SW 1271 (cell line): Measurements from ENCODE around the gene GINS3.

Experiments
- DNase-seq, 2 experiments: peaks; one replicate each; lab custom pipeline; 2025; lab: John Stamatoyannopoulos, UW

The GINS3 gene

GRCh38 chr16:58392215-58393137 lies at the start of gene GINS3:
GINS3 (plus strand) TSS chr16:58392471; CDS start chr16:58392602, 131 bp downstream.
- peak; percentile 28 to 80 for DNase-seq

DNA sequence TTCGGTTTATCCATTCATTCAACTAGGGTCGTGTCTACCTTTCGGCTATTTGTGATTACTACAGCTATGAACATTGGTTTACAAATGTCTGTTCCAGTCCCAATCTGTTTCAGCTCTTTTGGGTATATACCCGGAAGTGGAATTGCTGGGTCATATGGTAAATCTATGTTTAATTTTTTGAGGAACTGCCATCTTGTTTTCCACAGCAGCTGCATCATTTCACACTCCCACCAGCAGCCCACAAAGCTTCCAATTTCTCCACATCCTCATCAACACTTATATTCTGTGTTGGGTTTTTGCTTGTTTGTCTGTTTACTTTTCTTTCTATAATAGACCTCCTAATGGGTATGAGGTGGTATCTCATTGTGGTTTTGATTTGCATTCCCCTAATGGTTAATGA lies 48.7 kb upstream of the GINS3 start:
- no peak for DNase-seq

GRCh38 chr16:58345574-58346354 lies 46.5 kb upstream of the GINS3 start:
- no peak for DNase-seq

DNA sequence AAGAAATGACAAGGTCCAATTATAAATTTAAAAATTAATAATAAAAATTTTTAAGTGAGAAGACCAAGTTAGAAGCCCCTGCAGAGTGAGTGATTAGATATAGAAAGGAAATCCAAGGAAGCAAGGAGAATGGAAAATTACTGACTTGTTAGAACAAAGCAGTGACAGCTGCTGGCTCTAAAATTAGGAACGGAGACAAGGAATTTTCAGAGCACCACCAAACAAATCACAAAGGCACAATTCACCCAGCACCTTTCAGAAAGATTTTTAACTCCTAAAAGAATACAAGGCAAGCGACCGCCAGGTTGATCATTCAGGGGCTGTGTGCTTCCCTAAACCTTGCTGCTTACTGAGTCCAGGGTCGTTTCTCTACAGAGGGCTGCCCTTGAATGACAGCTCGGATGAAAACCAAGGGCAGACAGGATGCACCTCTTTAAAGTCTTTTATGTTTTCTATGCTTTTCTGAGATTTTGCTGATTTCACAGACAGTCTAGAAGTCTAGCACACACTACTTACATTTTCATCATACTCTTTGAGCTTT lies 45.4 kb upstream of the GINS3 start:
- no peak for DNase-seq

GRCh38 chr16:58348986-58349385 lies 43.3 kb upstream of the GINS3 start:
- DNase-seq, result no peak

DNA sequence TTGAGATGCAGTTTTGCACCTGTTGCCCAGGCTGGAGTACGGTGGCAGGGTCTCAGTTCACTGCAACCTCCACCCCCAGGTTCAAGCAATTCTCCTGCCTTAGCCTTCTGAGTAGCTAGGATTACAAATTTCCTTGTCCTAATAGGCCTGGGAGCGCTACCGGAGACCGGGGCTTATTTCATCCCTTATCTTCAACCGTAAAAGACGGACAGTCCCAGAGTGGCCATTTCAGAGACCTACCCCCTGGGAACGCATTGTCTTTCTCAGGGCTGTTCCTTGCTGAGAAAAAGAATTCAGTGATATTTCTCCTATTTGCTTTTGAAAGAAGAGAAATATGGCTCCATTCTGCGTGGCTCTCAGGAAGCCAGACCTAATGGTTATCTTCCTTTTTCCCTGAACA lies 39.6 kb upstream of the GINS3 start:
- DNase-seq, result no peak

DNA sequence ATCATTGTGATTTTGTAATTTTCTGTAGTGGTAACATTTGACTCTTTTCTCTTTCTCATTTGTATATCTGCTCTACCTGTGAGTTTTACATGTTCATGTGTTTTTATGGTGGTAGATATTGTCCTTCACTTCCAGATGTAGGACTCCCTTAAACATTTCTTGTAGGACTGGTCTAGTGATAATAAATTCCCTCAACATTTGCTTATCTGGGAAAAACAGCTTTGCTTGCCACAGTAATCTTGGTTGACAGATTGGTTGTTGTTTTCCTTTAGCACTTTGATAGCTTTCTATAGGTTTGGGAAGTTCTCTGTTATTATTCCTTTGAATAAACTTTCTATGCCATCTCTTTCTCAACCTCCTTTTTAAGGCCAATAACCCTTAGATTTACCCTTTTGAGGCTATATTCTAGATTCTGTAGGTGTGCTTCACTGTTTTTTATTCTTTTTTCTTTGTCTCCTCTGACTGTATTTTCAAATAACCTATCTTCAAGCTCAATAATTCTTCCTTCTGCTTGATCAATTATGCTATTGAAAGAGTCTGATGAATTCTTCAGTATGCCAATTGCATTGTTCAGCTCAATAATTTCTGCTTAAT lies 32.1 kb upstream of the GINS3 start:
- DNase-seq, result no peak

DNA sequence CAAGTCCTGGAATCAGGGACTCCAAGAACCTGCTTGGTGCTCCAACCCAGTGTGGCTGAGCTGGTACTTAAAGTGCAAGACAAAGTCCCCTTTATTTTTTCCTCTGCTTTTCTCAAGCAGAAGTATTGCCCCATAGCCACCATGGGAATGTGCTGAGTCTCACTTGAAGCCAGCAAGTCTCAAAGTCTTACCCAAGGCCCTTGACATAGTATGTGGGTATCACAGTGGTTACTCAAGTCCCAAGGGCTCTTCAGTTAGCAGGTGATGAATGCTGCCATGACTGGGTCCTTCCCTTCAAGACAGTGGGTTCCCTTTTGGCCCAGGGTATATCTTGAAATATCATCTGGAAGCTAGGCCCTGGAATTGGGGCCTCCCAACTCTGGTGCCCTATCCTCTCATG lies 30.5 kb upstream of the GINS3 start:
- no peak for DNase-seq

DNA sequence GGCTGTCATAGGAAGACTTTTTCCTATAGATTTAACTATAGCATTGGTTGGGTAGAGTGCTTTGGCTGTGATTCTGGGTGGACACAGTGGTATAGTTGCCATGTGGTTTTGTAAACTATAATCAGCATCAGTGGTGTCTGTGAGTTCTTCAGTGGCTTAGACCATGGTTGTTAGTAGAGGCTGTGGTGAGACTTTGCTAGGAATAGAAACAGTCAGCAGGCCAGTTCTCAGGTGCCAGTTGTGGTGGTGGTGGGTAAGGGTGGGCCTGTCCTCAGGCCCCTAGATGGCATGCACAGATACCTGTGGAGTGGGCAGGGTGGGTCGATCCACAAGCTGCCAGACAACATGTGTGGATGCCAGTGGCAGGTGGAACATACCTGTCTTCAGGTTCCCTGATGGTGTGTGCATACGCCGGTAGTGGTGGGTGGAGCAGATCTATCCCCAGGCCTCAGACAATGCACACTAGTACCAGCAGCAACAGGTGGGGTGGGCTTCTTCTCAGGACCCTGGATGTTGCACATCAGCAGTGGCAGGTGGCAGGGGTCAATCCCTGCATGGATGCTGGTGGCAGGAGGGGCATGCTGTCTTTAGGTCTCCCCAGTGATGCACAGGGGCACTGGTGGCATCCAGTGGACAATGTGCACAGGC lies 28.4 kb upstream of the GINS3 start:
- DNase-seq, result no peak

GRCh38 chr16:58365623-58366022 lies 26.6 kb upstream of the GINS3 start:
- DNase-seq, result no peak

- no peak for DNase-seq
These were observed 25.8 kb upstream of the GINS3 start for GRCh38 chr16:58366247-58367031.

- no peak for DNase-seq
These were observed 25.0 kb upstream of the GINS3 start for GRCh38 chr16:58367252-58367651.

GRCh38 chr16:58371841-58372240 lies 20.4 kb upstream of the GINS3 start:
- DNase-seq, result no peak

DNA sequence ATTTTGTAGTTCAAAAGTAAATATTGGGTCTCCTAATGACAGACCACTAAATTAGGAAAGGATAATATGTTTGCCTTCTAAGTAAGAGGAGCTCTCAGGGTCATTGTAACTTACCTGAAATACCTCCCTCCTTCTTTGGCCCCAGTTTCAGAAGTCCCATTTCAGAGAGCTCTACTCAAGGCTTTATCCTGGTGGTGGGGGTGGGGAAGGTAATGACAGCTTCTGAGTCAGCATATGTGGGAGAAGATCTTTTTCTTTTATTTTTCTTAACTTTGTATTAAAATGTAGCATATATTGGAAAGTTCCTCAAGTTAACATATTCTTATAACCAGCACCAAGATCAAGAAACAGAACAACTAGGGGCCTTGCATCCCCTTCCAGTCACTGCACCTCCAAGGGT lies 16.9 kb upstream of the GINS3 start:
- no peak for DNase-seq

GRCh38 chr16:58377932-58378331 lies 14.3 kb upstream of the GINS3 start:
- no peak for DNase-seq

GRCh38 chr16:58378401-58378800 lies 13.9 kb upstream of the GINS3 start:
- no peak for DNase-seq

DNA sequence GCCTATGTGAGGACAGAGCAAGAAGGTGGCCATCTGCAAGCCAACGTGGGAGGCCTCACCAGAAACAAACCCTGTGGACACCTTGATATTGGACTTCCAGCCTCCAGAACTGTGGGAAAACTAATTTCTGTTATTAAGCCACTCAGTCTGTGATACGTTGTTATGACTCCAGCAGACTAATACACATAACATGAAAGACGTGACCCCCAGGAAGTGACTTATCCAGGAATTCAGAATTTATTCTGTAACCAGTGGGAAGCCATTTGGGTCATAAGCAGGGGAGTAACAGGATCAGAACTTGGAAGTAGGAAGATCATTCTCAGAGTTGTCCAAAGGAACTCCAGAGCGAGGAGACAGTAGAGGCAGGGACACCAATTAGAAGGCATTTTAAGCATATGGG lies 12.5 kb upstream of the GINS3 start:
- no peak for DNase-seq

- no peak for DNase-seq
These were observed 10.6 kb upstream of the GINS3 start for GRCh38 chr16:58381661-58382060.

DNA sequence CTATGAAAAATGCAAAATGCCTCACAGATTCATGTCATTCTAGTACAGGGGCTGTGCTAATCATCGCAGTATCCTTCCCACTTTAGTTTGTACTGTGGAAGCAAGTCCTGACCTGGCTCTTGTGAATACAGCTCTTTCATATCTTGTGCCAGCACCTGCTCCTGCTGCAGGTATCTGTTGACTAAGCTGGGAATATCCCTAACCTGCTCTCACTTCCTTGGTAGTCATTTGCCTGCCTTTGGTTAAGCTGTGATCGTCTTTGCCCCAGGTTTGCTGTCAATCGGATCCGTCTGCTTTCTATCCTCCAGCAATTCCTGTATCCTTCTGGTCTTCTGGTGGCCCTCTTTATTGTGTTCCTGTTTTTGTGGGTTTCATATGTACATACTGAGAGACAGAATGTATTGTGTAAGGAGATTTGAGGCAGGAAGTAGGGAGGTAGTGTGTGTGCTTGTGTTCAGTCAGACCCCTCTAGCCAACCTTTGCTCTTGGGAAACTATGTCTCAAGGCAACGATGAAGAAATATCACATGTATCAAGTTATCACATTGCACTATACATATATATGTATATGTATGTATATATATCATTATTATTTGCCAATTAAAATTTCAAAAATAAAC lies 7.7 kb upstream of the GINS3 start:
- no peak for DNase-seq

DNA sequence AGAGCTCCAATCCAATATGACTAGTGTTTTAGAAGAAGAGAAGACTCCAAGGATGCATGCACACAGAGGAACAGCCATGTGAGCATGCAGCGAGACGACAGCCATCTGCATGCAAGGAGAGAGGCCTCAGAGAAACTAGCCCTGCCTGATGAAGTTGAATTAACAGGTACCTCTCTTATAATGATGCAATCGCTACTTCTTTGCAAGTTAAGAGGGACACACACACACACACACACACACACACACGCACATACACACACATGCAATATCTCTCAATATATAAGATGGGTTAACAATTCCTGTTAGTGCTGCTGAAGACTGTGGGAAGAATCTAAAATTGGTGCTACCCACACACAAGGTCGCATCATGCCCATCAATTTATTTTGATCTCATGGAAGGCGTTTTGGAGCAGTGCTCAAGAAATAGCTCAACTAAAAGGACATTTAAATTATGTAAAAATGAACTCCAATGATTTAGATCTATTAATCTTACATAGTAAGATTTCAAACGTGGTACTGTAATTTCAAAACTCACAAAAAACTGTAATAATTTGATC lies 7.0 kb upstream of the GINS3 start:
- no peak for DNase-seq
